Measurements from ENCODE around the gene KIAA0930.
"Not testable (repeated sequence)": the region's sequence is repeated elsewhere in the genome, so short reads cannot be mapped to it uniquely, and the experiment has no call there.

- not testable (repeated sequence) for TF ChIP-seq POLR2AphosphoS5, POLR2A (IDR thresholded peaks at IDR 0.05; ENCODE audit: low read depth, low read length)
Measured at GRCh38 chr22:45260395-45260759, 19.7 kb upstream of the KIAA0930 start.

Data from GM12892 (cell line).